Stimulated activated naive CD4-positive, alpha-beta T cell treated with Interleukin-2 at 50 U/mL for 16 hours (primary cell): ENCODE measurements around the gene NSMF.

ENCODE experiments used
- DNase-seq: peaks from one replicate; lab custom pipeline; 2025; lab: John Stamatoyannopoulos, UW

Gene NSMF

GRCh38 chr9:137459152-137459600 lies at the start of gene NSMF:
NSMF (minus strand) TSS chr9:137459334; CDS start chr9:137459102, 232 bp downstream.
- peak; percentile 87 for DNase-seq

DNA sequence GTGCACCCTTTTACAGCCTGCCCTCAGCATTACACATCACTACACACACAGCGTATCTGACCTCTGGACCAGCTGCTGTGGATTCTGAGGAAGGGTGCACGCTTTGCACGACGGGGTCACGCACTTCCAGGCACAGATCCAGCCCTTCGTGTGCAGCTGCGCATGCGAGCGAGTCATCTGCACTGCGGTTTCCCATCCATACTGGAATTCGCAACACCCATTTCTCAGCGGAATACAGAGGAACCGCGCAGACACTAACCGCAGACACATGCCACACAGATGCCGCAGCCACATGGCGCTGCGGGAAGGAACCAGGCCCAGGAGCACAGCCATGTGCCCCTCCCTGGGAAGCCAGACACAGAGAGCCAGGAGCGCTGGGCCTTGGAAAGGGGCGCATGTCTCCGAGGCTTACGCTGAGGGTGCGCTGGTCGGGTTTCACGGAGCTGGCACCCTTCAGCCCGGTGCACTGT lies 47.6 kb upstream of the NSMF start:
- no peak for DNase-seq

- no peak for DNase-seq
Observed at GRCh38 chr9:137506274-137506673, 47.1 kb upstream of the NSMF start.

- DNase-seq = no peak
Observed at GRCh38 chr9:137505421-137506140, 46.4 kb upstream of the NSMF start.

GRCh38 chr9:137504432-137504777 lies 45.3 kb upstream of the NSMF start:
- no peak for DNase-seq

- no peak for DNase-seq
Observed at GRCh38 chr9:137502008-137502911, 43.1 kb upstream of the NSMF start.

DNA sequence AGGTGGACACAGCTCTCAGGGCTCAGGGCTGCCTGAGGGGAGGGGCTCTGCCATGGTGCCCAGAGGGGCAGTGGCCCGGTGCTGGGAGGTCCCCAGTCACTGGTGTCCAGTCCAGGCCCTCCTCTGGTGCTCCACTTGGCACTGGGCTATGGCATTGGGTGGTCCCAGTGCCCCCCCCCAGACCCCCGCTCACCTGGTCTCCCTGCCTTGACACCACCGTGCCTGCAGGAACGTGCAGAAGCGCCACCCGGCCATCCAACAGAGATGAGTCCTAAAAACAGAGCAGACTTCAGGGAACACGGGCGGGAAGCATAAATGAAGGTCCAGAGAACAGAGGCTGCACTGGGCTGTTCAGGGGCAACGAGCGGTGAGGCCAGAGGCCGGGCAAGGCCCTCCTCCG lies 42.3 kb upstream of the NSMF start:
- no peak for DNase-seq

DNA sequence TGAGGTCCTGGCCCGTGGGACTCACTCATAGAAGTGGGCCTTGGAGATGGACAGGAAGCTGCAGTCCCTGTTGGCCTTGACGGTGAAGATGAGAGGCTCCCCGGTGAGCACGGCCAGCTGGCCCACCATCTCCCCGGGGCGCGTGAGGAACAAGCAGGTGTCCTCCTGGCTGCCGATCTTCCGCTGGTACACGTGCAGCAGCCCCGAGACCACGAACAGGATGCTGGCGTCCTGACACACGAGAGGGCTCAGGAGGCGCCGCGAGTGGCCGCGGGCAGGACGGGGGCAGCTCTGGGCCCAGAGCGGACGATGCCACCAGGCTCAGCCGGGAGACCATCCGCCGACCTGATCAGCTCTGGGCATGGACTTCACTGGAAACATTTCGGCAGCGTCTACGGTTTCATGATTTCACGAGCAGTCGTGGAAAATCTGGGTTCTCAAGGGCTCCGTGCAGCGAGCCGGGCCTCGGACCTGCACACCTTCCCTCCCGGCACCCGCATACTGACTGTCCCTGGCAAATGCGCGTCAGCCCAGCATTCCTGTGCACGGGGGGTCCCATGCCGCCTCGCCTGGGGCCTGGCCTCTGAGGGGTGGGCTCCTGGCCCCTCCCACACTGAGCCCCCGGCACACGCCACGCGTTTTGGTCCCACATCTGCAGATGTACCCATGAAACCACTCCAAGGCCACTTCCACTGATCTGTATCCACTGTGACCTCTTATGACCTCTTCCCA lies 41.7 kb upstream of the NSMF start:
- DNase-seq = no peak

DNA sequence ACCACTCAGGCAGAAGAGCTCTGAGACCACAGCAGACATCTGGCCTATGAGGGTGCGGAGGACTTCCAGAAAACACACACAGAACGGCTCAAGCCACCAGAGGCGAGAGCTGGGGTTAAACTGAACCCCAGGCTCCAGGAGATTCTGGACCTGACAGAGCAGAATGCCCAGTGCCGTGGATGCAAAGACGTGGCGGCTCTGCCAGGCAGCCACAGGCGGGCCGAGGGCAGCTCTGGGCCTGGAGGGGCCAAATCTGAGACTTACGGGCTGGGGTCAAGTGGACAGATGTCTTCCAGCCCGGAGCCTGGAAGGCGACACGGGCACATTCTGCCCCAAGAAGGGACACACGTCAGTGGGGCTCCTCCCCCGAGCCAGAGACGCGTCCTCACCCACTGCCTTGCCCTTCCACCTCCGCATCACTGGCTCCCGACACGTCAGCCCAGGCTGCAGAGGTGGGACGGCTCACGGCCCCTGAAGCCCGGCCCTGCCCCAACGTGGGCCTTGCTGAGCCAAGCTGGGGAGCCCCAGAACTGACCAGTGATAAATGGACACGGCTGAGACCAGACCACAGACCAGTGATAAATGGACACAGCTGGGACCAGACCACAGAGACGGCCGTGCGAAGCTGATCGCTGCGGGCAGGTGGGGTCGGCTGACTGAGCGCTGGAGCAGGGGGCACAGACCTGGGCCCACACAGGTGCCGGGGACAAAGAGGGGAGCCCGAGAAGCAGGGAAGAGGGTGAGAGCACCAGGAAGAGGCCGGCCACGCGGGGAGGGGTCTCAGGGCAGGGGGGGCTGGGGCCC lies 40.9 kb upstream of the NSMF start:
- DNase-seq = no peak

DNA sequence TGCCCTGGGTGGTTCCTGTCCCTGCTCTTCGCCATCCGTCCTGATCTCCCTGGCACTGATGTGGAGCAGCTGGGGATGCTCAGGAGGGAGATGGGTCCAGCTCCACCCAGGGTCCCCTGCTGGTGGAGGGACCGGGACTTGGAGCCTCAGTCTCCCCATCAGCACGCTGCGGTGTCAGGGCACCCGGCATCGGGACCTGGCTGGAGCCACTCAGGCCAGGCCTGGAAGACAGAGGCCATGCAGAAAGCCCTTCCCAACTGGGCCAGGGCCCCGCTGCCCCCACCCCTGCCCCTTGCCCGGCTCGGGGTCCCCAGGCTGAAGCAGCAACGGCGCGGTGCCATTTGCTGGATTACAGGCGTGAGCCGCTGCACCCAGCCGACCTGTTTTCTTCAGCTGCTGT lies 40.3 kb upstream of the NSMF start:
- DNase-seq = no peak

GRCh38 chr9:137498720-137499150 lies 39.6 kb upstream of the NSMF start:
- DNase-seq = no peak

- no peak for DNase-seq
Observed at GRCh38 chr9:137497921-137498719, 39.0 kb upstream of the NSMF start.

GRCh38 chr9:137496601-137497375 lies 37.7 kb upstream of the NSMF start:
- DNase-seq = no peak

DNA sequence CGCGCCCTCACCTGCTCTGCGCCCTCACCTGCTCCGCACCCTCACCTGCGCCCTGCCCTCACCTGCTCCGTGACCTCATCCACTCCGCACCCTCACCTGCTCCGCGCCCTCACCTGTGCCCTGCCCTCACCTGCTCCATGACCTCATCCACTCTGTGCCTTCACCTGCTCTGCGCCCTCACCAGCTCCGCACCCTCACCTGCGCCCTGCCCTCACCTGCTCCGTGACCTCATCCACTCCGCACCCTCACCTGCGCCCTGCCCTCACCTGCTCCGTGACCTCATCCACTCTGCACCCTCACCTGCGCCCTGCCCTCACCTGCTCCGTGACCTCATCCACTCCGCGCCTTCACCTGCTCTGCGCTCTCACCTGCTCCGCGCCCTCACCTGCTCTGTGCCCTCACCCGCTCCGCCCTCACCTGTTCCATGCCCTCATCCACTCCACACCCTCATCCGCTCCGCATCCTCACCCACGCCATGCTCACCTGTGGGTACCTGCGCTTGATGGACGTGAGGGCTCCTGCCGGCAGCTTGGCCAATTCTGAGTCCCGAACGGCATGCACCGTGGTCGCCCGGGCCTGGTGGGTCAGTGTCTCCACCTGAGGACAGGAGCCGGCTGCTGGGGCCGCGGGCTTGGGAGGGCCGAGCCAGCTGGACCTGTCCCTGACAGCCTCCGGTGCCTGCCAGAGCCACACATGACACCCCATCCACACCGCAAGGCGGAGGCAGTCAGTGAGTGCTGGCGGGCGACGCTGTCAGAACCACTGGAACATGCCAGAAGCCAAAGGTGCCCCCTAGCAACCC lies 35.6 kb upstream of the NSMF start:
- DNase-seq = no peak

DNA sequence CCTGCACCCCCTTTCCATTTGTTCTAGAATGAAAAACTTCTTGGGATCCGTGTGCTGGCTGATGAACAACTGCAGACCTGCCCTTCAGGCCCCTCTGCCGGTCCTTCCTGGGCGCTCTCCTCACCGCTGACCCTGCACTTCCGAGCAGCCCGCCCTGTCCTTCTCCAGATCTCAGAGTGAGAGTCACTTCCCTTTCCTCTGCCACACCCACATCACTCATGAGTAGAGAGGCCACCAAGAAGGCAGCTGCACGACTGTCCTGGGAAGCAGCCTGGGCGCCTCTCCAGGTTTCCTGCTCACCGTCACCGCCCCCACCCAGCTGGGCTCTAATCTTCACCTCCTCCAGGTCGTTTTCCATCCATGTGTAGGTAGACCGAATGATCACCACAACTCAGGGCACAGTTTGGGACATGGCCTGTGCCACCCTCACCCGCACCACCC lies 35.0 kb upstream of the NSMF start:
- DNase-seq = no peak

DNA sequence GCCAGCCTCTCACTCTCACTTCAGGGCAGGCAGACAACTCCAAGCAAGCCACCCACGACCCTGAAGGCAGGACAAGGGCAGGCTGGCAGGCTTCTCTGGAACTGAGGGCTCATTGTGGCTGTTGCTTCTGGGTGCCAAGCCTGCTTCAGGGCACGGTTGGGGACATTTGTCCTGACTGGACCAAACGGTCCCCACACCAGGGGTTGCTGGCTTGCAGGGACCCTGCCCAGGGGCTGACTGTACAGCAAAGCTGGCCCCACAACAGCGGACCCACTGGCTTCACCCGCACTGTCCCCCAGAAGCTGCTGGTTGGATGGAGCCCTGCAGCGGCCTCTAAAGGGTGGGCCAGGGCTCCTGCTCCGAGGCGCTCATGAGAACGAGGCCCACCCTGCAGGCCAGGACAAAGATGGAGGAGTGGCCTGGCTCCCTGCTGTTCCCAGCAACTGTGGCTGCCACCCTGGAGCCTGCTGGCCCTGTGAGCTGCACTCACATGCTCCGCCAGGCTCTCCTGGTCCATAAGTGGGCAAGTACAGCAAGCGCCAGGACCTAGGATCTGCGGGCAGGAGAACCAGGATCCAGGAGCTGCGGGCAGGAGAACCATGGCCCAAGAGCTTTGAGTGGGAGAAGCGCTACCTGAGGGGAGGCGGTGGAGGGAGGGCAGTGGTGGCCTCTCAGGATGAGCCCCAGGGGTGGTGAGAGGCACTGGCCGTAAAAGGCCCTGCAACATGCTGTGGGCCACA lies 34.4 kb upstream of the NSMF start:
- no peak for DNase-seq

DNA sequence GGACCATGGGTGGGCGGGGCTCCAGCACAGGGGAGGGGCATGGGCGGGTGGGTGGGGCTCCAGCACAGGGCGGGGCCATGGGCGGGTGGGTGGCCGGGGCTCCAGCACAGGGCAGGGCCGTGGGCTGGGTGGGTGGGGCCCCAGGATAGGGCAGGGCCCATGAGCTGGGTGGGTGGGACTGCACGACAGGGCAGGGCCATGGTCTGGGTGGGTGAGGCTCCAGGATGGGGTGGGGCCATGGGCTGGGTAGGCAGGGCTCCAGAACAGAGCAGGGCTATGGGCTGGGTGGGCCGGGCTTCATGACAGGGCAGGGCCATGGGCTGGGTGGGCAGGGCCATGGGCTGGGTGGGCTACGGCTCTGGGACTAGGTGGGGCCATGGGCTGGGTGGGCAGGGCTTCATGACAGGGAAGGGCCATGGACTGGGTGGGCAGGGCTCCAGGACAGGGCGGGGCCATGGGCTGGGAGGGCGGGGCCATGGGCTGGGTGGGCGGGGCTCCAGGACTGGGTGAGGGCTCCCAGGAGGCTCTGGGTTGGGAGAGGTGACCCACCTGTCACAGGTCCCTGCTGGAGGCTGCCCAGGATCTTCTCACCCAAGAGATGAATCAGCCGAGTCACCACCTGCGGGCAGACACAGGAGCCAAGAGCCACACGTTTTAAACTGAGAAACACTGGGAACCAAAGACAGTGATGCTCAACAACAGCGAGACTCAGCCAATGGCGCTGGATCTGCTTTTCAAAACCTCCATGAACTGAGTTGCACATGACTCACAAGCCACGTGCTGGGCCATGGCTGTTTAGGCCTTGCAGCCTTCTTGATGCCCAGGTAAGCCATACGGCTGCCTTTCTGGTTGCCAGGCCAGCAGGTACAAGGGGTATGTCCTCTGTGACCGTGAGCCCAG lies 33.6 kb upstream of the NSMF start:
- no peak for DNase-seq
